OCI-M2 (cell line): ENCODE data around the gene SYNGAP1.
"Not testable (repeated sequence)": the region's sequence is repeated elsewhere in the genome, so short reads cannot be mapped to it uniquely, and the experiment has no call there.

ENCODE experiments used
- DNase-seq: peaks from one replicate; lab custom pipeline; 2025; ENCODE audit not compliant: unreplicated experiment; lab: John Stamatoyannopoulos, UW

Gene SYNGAP1

GRCh38 chr6:33399881-33400280, 20.0 kb upstream of the SYNGAP1 start:
- DNase-seq: not testable (repeated sequence)

DNA sequence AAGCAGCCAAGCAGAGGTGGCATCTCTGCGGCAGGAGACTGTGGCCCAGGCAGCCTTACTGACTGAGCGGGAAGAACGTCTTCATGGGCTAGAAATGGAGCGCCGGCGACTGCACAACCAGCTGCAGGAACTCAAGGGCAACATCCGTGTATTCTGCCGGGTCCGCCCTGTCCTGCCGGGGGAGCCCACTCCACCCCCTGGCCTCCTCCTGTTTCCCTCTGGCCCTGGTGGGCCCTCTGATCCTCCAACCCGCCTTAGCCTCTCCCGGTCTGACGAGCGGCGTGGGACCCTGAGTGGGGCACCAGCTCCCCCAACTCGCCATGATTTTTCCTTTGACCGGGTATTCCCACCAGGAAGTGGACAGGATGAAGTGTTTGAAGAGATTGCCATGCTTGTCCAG, 15.0 kb upstream of the SYNGAP1 start:
- no peak for DNase-seq

DNA sequence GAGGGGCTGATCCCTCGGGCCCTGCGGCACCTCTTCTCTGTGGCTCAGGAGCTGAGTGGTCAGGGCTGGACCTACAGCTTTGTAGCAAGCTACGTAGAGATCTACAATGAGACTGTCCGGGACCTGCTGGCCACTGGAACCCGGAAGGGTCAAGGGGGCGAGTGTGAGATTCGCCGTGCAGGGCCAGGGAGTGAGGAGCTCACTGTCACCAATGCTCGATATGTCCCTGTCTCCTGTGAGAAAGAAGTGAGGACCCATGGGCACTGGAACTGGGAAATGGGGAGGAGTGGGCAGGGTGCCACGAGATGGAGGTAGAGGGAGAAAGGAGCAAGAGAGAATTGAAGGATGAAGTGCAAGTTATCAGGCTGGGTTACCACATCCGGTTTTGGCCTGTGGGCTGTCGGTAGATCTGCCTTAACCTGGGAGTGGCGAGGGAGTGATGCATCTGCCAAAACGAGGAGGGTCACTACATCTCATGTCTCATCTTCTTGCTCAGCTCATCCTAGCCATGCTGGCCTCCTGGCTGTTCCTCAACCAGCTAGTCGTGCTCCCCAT, 14.4 kb upstream of the SYNGAP1 start:
- DNase-seq: no peak

DNA sequence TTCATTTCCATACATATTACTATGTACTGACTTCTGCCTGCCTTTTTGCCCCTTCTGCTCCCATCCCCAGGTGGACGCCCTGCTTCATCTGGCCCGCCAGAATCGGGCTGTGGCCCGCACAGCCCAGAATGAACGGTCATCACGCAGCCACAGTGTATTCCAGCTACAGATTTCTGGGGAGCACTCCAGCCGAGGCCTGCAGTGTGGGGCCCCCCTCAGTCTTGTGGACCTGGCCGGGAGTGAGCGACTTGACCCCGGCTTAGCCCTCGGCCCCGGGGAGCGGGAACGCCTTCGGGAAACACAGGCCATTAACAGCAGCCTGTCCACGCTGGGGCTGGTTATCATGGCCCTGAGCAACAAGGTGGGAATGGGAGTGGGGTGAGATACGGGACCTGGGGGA, 13.7 kb upstream of the SYNGAP1 start:
- DNase-seq: no peak

GRCh38 chr6:33407132-33407718, 12.6 kb upstream of the SYNGAP1 start:
- DNase-seq: no peak

DNA sequence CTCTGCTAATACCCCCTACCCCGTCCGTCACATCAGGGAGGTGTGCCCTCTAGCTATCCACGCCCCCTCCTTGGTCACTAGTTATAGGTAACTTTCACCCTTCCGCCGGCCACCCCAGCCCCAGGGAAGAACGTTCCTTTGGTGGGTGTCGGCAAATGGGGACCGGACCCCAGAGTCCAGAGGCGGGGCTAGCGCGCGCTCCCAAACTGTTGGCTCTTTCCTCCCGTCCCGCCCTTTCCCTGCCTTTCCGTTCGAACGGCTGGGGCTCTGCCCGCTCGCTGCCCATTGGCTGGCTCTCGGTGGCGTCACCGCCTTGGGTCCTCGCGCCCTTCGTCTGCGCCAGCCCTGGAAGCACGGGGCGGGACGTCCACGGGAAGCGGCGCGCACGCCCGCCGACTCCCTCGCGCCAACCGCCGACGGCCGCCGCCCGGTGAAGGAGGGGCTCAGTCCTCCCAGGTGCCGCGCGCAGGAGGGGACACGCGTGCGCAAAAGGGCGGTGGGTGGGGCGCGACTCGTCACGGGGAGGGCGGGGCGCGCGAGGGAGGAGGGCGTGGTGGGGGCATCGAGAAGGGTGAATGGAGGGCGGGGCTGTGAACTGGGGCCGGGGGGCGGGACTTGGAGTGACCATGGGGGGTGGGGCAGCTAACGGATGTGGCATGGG, 9.7 kb upstream of the SYNGAP1 start:
- DNase-seq: peak; percentile 92

DNA sequence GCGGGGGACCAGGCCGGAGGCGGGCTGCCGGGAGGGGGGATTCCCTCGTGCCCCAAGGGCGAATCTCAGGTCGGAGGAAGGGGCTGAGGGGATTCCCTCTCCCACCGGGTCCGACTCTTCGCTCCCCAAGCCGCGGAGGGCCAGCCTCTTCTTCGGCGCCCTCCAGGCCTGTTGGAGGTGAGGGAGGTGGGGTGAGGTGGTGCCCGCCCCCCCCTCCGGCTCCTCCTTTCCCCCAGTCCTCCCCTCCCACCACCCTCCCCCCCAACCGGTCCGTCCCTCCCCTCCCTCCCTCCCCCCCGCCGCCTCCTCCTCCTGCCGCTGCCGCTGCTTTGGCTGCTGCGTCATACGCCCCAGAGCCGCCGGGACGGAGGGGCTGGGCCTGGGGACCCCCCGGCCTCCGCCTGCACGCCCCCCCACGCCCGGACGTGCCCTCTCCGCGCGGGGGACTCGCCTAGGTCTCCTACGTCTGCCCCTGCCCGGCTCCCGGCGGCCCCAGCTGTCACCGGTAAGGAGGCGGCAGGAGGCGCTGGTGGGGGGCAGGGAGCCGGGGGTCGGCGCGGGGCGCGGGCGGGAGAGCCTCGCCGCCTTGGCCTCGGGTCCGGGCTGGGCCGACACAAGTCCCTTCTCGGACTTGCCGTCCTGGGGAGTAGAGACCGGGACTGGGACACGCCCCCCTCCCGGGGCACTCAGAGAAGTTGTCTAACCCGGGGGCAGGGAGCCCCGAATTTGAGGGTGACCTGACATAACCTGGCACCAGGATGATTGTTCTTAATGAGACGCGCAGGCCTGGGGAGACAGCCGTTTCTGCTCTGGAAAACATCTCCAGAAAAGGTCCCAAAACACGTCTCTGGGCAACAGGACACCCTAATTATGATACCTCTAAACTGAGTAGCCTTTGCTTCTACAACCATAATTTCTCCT, 8.9 kb upstream of the SYNGAP1 start, which contains the start of gene PHF1:
PHF1 (plus strand) TSS at position 304 of the 921 bp plus-strand sequence. CDS start 1,250 bp downstream, outside the sequence.
- peak; percentile 87 for DNase-seq

GRCh38 chr6:33411632-33412005, 8.2 kb upstream of the SYNGAP1 start:
- DNase-seq: no peak

- no peak for DNase-seq
Observed at GRCh38 chr6:33412140-33413009, 7.5 kb upstream of the SYNGAP1 start.

DNA sequence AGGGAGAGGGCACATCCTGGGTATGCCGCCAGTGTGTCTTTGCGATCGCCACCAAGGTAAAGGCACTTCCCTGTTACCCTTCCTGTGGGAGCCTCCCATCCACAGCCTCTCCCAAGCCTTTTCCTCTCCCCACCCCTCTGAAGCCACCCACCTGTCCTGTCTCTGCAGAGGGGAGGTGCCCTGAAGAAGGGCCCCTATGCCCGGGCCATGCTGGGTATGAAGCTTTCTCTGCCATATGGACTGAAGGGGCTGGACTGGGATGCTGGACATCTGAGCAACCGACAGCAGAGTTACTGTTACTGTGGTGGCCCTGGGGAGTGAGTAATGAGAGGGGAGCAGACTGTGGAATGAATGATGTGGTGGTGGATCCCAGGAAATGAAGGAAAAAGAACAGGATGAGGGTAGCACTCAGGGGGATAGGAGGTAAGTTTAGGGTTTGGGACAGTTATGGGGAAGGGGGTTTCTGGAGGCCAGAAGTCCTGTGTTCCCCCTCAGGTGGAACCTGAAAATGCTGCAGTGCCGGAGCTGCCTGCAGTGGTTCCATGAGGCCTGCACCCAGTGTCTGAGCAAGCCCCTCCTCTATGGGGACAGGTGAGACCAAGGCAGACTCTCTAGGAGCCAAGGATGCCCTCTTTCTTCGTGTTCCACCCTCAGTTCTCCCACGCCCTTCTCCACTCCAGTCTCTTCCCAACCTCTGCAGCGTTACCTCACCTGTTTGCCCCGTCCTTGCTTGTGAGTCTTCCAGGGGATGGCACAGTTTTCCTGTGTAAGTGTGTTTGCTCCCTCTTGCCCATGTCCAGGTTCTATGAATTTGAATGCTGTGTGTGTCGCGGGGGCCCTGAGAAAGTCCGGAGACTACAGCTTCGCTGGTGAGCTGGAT, 6.4 kb upstream of the SYNGAP1 start:
- DNase-seq: no peak

GRCh38 chr6:33414592-33415271, 5.1 kb upstream of the SYNGAP1 start:
- DNase-seq: no peak

GRCh38 chr6:33415831-33416230, 4.0 kb upstream of the SYNGAP1 start:
- no peak for DNase-seq

- DNase-seq: no peak
Observed at GRCh38 chr6:33416386-33417127, 3.3 kb upstream of the SYNGAP1 start.

- DNase-seq: no peak
Observed at GRCh38 chr6:33417128-33417902, 2.5 kb upstream of the SYNGAP1 start.

- DNase-seq: peak; percentile 94
Observed at GRCh38 chr6:33417903-33418689, 1.8 kb upstream of the SYNGAP1 start, which contains the start of gene CUTA. Gene CUTA, minus strand, starts transcription at chr6:33418107. Its CDS starts 107 bp downstream, at chr6:33418000.

DNA sequence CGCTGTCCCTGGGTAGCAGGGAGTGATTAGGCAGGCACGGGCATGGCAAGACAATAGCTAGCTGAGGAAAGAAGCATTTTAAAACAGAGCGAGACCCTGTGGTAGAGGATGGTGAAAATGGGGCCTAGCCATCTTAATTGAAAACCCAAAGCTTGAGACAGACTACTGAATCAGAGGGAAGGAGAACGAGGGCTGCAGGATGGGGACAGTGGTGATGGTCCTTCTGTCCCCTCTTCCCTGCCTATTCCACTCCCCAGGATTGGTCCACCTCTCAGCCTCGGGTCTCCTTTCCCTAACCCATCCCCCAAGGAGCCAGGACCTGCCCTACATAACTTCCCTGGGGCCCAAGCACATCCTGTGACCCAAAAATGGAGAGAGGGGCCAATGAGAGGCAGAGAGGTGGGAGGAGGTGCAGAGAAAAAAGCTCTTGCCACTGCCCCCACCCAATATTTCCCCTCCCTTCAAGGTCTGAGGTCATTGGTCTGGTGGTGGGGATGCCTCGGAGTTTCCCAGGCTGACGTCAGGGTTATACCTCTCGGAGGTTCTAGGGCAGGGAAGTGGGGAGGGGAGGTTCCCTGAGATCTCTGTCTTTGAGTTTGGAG, 1.1 kb upstream of the SYNGAP1 start:
- DNase-seq: no peak
